SK-N-SH (cell line): ENCODE results near the gene NELFB.

Experiments used
- CHD2 ChIP-seq: fragments of 150-350 bp; IDR thresholded peaks from 2 replicates; pipeline ENCODE4 v1.6.1; 2018; ENCODE audit warnings: low read length; ENCODE audit not compliant: partially characterized antibody
- EP300 ChIP-seq, 2 experiments: IDR thresholded peaks; 2 replicates each; pipeline versions ENCODE4 v1.4.0 to v1.6.1; 2012; ENCODE audit warnings: borderline replicate concordance in 1 of 2, low read depth in 1 of 2, low read length in 1 of 2
- FOXM1 ChIP-seq: IDR thresholded peaks from 2 replicates; pipeline ENCODE4 v1.4.0; 2012; ENCODE audit warnings: low read depth, mild to moderate bottlenecking
- GABPA ChIP-seq: IDR thresholded peaks from 2 replicates; pipeline ENCODE4 v1.4.0; 2012; ENCODE audit warnings: low read depth, mild to moderate bottlenecking
- JUND ChIP-seq: IDR thresholded peaks from 2 replicates; pipeline ENCODE4 v1.4.0; 2012
- POLR2AphosphoS5 ChIP-seq: IDR thresholded peaks from 2 replicates; pipeline ENCODE4 v1.6.1; 2012; ENCODE audit warnings: low read depth, low read length
- SMC3 ChIP-seq: IDR thresholded peaks from 2 replicates; pipeline ENCODE4 v1.6.1; 2012; ENCODE audit warnings: low read depth, low read length, improper control_type of control experiment
- TAF1 ChIP-seq: IDR thresholded peaks from 2 replicates; pipeline ENCODE4 v1.6.1; 2012; ENCODE audit warnings: low read depth, mild to moderate bottlenecking, low read length, moderate library complexity, borderline replicate concordance
- TCF12 ChIP-seq: IDR thresholded peaks from 2 replicates; pipeline ENCODE4 v1.4.0; 2012
- TF ChIP-seq, protein P1 (sequence below): fragments of 200-600 bp; sonication (generic); IDR thresholded peaks from 2 replicates; pipeline ENCODE4 v1.6.1; 2017; ENCODE audit warnings: antibody characterized with exemption, mild to moderate bottlenecking, moderate library complexity
- TF ChIP-seq, protein P2 (sequence below): fragments of 150-350 bp; IDR thresholded peaks from 2 replicates; pipeline ENCODE4 v1.6.1; 2017; ENCODE audit warnings: antibody characterized with exemption, low read length, low read depth, borderline replicate concordance
- TF ChIP-seq, protein P3 (sequence below): IDR thresholded peaks from 2 replicates; pipeline ENCODE4; 2012

DNA sequence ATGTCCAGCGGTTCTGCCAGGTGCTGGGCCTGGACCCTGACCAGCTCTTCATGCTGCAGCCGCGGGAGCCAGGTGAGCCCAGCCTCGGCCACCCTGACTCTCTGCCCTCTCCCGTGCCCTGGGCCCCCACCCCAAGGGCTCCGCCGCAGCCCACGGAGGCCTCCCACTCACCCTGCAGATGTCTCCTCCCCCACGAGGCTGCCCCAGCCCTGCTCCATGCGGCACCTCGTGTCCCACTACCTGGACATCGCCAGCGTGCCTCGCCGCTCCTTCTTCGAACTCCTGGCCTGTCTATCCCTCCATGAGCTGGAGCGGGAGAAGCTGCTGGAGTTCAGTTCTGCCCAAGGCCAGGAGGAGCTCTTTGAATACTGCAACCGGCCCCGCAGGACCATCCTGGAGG, 40.5 kb upstream of the NELFB start:
- TF ChIP-seq, protein P1, sequence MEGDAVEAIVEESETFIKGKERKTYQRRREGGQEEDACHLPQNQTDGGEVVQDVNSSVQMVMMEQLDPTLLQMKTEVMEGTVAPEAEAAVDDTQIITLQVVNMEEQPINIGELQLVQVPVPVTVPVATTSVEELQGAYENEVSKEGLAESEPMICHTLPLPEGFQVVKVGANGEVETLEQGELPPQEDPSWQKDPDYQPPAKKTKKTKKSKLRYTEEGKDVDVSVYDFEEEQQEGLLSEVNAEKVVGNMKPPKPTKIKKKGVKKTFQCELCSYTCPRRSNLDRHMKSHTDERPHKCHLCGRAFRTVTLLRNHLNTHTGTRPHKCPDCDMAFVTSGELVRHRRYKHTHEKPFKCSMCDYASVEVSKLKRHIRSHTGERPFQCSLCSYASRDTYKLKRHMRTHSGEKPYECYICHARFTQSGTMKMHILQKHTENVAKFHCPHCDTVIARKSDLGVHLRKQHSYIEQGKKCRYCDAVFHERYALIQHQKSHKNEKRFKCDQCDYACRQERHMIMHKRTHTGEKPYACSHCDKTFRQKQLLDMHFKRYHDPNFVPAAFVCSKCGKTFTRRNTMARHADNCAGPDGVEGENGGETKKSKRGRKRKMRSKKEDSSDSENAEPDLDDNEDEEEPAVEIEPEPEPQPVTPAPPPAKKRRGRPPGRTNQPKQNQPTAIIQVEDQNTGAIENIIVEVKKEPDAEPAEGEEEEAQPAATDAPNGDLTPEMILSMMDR, result no peak
- TF ChIP-seq CHD2 (no peak), EP300 (IDR thresholded peaks at IDR 0.05; ENCODE audit: borderline replicate concordance in 1 of 2, low read depth in 1 of 2, low read length in 1 of 2) (no peak), POLR2AphosphoS5 (no peak), GABPA (no peak), FOXM1 (no peak), SMC3 (no peak), TCF12 (no peak), TAF1 (no peak), JUND (no peak)
- TF ChIP-seq, protein P2, sequence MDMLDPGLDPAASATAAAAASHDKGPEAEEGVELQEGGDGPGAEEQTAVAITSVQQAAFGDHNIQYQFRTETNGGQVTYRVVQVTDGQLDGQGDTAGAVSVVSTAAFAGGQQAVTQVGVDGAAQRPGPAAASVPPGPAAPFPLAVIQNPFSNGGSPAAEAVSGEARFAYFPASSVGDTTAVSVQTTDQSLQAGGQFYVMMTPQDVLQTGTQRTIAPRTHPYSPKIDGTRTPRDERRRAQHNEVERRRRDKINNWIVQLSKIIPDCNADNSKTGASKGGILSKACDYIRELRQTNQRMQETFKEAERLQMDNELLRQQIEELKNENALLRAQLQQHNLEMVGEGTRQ, result no peak
- TF ChIP-seq, protein P3, sequence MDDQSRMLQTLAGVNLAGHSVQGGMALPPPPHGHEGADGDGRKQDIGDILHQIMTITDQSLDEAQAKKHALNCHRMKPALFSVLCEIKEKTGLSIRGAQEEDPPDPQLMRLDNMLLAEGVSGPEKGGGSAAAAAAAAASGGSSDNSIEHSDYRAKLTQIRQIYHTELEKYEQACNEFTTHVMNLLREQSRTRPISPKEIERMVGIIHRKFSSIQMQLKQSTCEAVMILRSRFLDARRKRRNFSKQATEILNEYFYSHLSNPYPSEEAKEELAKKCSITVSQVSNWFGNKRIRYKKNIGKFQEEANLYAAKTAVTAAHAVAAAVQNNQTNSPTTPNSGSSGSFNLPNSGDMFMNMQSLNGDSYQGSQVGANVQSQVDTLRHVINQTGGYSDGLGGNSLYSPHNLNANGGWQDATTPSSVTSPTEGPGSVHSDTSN, result no peak
